MM.1S (cell line): ENCODE results near the gene PTPRN2.

Experiments used
- DNase-seq: peaks from one replicate; pipeline ENCODE4 v3.0.0-alpha.2; 2015
- H2AFZ ChIP-seq: fragments of 300-600 bp; sonication (generic); 2 replicates; pipeline ENCODE4 v1.6.0; 2016; ENCODE audit warnings: antibody characterized with exemption, low read length
- H3F3A ChIP-seq: fragments of 300-600 bp; sonication (generic); 2 replicates; pipeline ENCODE4 v1.6.1; 2016; ENCODE audit warnings: mild to moderate bottlenecking, antibody characterized with exemption, low read length, moderate library complexity, mixed read lengths; ENCODE audit not compliant: insufficient read depth
- H3K27ac ChIP-seq: fragments of 300-600 bp; sonication (generic); 2 replicates; pipeline ENCODE4 v1.5.1; 2016; ENCODE audit warnings: mild to moderate bottlenecking, low read length
- H3K27me3 ChIP-seq: fragments of 300-600 bp; sonication (generic); replicated peaks from 2 replicates; pipeline ENCODE4 v1.6.0; 2016; ENCODE audit warnings: low read length; ENCODE audit not compliant: insufficient read depth
- H3K36me3 ChIP-seq: fragments of 300-600 bp; sonication (generic); replicated peaks from 2 replicates; pipeline ENCODE4 v1.6.1; 2016; ENCODE audit warnings: mild to moderate bottlenecking, low read length, mixed read lengths; ENCODE audit not compliant: insufficient read depth
- H3K4me1 ChIP-seq: fragments of 300-600 bp; sonication (generic); 2 replicates; pipeline ENCODE4 v1.6.1; 2016; ENCODE audit warnings: low read length, mixed read lengths
- H3K4me2 ChIP-seq: fragments of 300-600 bp; sonication (generic); 2 replicates; pipeline ENCODE4 v1.6.0; 2016; ENCODE audit warnings: low read depth, low read length
- H3K4me3 ChIP-seq: fragments of 300-600 bp; sonication (generic); 2 replicates; pipeline ENCODE4 v1.5.1; 2016; ENCODE audit warnings: low read length, mixed read lengths
- H3K79me2 ChIP-seq: fragments of 300-600 bp; sonication (generic); 2 replicates; pipeline ENCODE4 v1.6.1; 2016; ENCODE audit warnings: mixed run types, low read length, mixed read lengths
- H3K9ac ChIP-seq: fragments of 300-600 bp; sonication (generic); 2 replicates; pipeline ENCODE4 v1.6.1; 2016; ENCODE audit warnings: low read length, mixed read lengths
- H3K9me2 ChIP-seq: fragments of 300-600 bp; sonication (generic); replicated peaks from 2 replicates; pipeline ENCODE4 v1.6.1; 2016; ENCODE audit warnings: mild to moderate bottlenecking, low read length, mixed read lengths; ENCODE audit not compliant: insufficient read depth
- H3K9me3 ChIP-seq: fragments of 300-600 bp; sonication (generic); replicated peaks from 2 replicates; pipeline ENCODE4 v1.6.1; 2016; ENCODE audit warnings: mild to moderate bottlenecking, low read length, mixed read lengths; ENCODE audit not compliant: insufficient read depth
- H4K20me1 ChIP-seq: fragments of 300-600 bp; sonication (generic); 2 replicates; pipeline ENCODE4 v1.6.1; 2016; ENCODE audit warnings: mild to moderate bottlenecking, low read length, moderate library complexity, mixed read lengths; ENCODE audit not compliant: insufficient read depth
- EZH2 ChIP-seq: fragments of 300-600 bp; sonication (generic); optimal IDR thresholded peaks from 2 replicates; pipeline ENCODE3; 2017; ENCODE audit warnings: low read depth, mild to moderate bottlenecking, antibody characterized with exemption, low read length, mixed read lengths
- EZH2phosphoT487 ChIP-seq: fragments of 300-600 bp; sonication (generic); IDR thresholded peaks from 2 replicates; pipeline ENCODE4 v1.6.1; 2018; ENCODE audit warnings: antibody characterized with exemption, low read length
- TF ChIP-seq, protein P1 (sequence below): fragments of 300-600 bp; sonication (generic); IDR thresholded peaks from 2 replicates; pipeline ENCODE4 v1.5.1; 2016; ENCODE audit warnings: antibody characterized with exemption, low read length, mixed read lengths

PTPRN2 gene

DNA sequence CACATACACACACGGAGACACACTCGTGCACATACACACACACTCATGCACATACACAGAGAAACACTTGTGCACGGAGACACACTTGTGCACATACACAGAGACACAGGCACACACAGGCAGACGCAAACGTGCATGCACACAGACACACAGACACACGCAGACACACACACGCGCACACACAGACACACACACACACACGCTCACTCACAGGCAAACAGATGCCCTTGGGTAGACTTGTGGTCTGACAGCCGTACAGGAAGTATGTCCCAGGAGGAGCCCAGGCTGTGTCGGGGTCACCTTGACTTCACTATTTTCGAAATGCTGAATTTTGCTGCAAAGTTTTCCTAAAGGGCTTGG, 712.8 kb downstream of the PTPRN2 start:
- Histone ChIP-seq H2AFZ (peak overlapping the region; percentile 21; the same call in 1 of the 2 replicates), H3K9me2 (no peaks in the 10 kb centered on the region), H3K27me3 (peaks cover 66% of the 10 kb centered on the region), H3K4me1 (no peaks in the 10 kb centered on the region), H3K36me3 (no peaks in the 10 kb centered on the region), H3K27ac (no peak overlapping the region), H4K20me1 (no peaks in the 10 kb centered on the region), H3K9ac (no peak overlapping the region), H3K4me3 (no peak overlapping the region), H3K9me3 (no peaks in the 10 kb centered on the region), H3F3A (no peaks in the 10 kb centered on the region), H3K79me2 (no peaks in the 10 kb centered on the region), H3K4me2 (peak overlapping the region; percentile 8; the same call in 1 of the 2 replicates)
- no peak for DNase-seq
- TF ChIP-seq EZH2phosphoT487 (no peak), EZH2 (no peak)
- TF ChIP-seq, protein P1, sequence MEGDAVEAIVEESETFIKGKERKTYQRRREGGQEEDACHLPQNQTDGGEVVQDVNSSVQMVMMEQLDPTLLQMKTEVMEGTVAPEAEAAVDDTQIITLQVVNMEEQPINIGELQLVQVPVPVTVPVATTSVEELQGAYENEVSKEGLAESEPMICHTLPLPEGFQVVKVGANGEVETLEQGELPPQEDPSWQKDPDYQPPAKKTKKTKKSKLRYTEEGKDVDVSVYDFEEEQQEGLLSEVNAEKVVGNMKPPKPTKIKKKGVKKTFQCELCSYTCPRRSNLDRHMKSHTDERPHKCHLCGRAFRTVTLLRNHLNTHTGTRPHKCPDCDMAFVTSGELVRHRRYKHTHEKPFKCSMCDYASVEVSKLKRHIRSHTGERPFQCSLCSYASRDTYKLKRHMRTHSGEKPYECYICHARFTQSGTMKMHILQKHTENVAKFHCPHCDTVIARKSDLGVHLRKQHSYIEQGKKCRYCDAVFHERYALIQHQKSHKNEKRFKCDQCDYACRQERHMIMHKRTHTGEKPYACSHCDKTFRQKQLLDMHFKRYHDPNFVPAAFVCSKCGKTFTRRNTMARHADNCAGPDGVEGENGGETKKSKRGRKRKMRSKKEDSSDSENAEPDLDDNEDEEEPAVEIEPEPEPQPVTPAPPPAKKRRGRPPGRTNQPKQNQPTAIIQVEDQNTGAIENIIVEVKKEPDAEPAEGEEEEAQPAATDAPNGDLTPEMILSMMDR, result no peak

DNA sequence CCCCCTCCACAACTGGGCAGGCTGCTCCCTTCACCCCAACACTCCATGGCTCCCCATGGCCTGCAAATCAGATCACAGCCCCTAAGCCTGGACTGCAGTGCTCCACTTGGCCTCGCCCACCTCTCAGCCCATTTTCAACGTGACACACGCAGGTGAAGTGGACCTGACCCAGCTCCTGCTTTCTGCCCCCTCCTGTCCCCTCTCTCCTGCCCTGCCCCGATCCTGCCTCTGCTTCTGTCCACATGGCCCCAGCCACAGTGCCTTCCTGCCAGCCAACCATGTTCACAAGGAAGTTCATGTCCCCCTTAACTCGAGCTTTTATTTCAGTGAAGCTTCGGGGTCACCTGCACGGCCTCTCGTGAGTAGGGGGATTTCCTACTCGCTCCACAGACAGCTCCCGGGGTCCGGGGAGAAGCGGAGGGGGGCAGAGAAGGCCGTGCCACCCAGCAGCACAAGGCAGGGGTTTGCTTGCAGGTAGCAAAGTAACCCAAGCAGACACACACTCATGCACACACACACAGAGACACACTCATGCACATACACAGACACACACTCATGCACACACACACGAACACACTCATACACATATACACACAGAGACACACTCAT, 713.3 kb downstream of the PTPRN2 start:
- Histone ChIP-seq H3K79me2 (no peaks in the 10 kb centered on the region), H3K4me3 (no peak overlapping the region), H4K20me1 (no peaks in the 10 kb centered on the region), H3K4me2 (no peak overlapping the region), H3F3A (no peaks in the 10 kb centered on the region), H3K4me1 (no peaks in the 10 kb centered on the region), H3K9me3 (no peaks in the 10 kb centered on the region), H3K36me3 (no peaks in the 10 kb centered on the region), H2AFZ (no peak overlapping the region), H3K9ac (no peak overlapping the region), H3K27me3 (peaks cover 66% of the 10 kb centered on the region), H3K27ac (no peak overlapping the region), H3K9me2 (no peaks in the 10 kb centered on the region)
- no peak for DNase-seq
- TF ChIP-seq, protein P1, result no peak
- TF ChIP-seq EZH2phosphoT487 (no peak), EZH2 (no peak)

DNA sequence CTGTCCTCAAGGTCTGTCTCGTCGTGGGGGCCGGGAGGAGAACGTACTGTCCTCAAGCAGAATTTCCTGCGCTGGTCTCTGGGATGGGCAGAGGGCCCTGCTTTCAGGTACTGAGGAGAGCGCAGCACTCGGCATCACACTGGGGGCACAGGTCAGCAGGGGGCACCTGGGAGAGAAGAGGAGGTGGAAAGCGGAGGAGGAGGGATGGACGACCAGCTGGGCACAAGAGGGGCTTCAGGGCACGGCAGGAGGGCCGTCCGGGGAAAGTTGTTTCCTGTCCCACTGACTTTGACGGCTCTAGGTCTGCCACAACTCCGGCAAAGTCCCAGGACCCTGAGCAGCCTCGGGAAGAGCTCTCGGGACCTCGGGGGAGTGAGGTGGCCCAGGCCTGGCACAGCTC, 714.0 kb downstream of the PTPRN2 start:
- no peaks in the 10 kb centered on the region for H3K9me2 ChIP-seq
- no peak overlapping the region for H3K4me3 ChIP-seq
- H3K4me1 ChIP-seq, result no peaks in the 10 kb centered on the region
- H3K79me2 ChIP-seq, result no peaks in the 10 kb centered on the region
- peaks cover 71% of the 10 kb centered on the region for H3K27me3 ChIP-seq
- TF ChIP-seq EZH2phosphoT487, result no peak
- no peak for TF ChIP-seq EZH2
- TF ChIP-seq, protein P1, result no peak
- H3K4me2 ChIP-seq, result no peak overlapping the region
- H3K27ac ChIP-seq, result no peak overlapping the region
- no peaks in the 10 kb centered on the region for H3K9me3 ChIP-seq
- no peak overlapping the region for H3K9ac ChIP-seq
- no peaks in the 10 kb centered on the region for H3K36me3 ChIP-seq
- no peaks in the 10 kb centered on the region for H4K20me1 ChIP-seq
- DNase-seq, result no peak
- no peak overlapping the region for H2AFZ ChIP-seq
- H3F3A ChIP-seq, result no peaks in the 10 kb centered on the region
